Spleen (tissue), 7 donors: ENCODE data around the gene MRPS7.
"Not testable (repeated sequence)": the region's sequence is repeated elsewhere in the genome, so short reads cannot be mapped to it uniquely, and the experiment has no call there.

Source experiments
- POLR2A ChIP-seq, 3 donors: fragments of 450-650 bp; IDR thresholded peaks; one replicate each; pipeline ENCODE4 v1.5.1; 2017; ENCODE audit warnings: antibody characterized with exemption in 3 of 3, mild to moderate bottlenecking in 1 of 3
- TF ChIP-seq, protein P1 (sequence below), 11 experiments: fragments of 200-600 bp in 7 of 11; fragments of 450-650 bp in 4 of 11; sonication (generic) in 4 of 11; IDR thresholded peaks in 8 of 11; conservative IDR thresholded peaks in 3 of 11; 1 replicate in 7 of 11; 2 replicates in 4 of 11; pipeline versions ENCODE4 v1.4.0 to v1.8.0; 2016 to 2021; ENCODE audit warnings: antibody characterized with exemption in 11 of 11, inconsistent platforms in 4 of 11, mild to moderate bottlenecking in 1 of 11
- donor health status: DM: no; HTN: no; CAD: no; lungs with moderate emphysema.
- donor health status: DM: no; HTN: no; CAD: no.
- donor health status: DM: no; HTN: no; CAD: no.

DNA sequence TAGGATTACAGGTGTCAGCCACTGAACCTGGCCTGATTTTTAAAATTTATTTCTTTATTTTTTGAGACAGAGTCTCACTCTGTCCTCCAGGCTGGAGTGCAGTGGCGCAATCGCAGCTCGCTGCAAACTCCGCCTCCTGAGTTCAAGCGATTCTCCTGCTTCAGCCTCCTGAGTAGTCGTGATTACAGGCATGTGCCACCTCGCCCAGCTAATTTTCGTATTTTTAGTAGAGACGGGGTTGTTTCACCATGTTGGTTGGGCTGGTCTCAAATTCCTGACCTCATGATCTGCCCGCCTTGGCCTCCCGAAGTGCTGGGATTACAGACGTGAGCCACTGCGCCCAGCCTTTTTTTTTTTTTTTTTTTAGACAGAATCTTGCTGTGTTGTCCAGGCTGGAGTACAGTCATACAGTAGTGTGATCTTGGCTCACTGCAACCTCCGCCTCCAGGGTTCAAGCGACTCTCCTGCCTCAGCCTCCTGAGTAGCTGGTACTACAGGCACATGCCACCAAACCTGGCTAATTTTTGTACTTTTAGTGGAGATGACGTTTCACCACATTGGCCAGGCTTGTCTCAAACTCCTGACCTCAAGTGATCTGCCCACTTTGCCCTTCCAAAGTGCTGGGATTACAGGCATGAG, 31.2 kb downstream of the MRPS7 start:
- TF ChIP-seq POLR2A (IDR thresholded peaks at IDR 0.05), result not testable (repeated sequence)
- TF ChIP-seq, protein P1, sequence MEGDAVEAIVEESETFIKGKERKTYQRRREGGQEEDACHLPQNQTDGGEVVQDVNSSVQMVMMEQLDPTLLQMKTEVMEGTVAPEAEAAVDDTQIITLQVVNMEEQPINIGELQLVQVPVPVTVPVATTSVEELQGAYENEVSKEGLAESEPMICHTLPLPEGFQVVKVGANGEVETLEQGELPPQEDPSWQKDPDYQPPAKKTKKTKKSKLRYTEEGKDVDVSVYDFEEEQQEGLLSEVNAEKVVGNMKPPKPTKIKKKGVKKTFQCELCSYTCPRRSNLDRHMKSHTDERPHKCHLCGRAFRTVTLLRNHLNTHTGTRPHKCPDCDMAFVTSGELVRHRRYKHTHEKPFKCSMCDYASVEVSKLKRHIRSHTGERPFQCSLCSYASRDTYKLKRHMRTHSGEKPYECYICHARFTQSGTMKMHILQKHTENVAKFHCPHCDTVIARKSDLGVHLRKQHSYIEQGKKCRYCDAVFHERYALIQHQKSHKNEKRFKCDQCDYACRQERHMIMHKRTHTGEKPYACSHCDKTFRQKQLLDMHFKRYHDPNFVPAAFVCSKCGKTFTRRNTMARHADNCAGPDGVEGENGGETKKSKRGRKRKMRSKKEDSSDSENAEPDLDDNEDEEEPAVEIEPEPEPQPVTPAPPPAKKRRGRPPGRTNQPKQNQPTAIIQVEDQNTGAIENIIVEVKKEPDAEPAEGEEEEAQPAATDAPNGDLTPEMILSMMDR (IDR thresholded peaks at IDR 0.05 in 8 of 11, conservative IDR thresholded peaks at IDR 0.05 in 3 of 11), result not testable (repeated sequence)
